CD4-positive, alpha-beta T cell treated with Interferon alpha-2 for 1 hour (primary cell): ENCODE measurements around the gene FGF14.

Source experiments
- DNase-seq, 2 donors: peaks; one replicate each; pipeline ENCODE4 v3.0.0-alpha.2; 2020 to 2022

Gene FGF14

DNA sequence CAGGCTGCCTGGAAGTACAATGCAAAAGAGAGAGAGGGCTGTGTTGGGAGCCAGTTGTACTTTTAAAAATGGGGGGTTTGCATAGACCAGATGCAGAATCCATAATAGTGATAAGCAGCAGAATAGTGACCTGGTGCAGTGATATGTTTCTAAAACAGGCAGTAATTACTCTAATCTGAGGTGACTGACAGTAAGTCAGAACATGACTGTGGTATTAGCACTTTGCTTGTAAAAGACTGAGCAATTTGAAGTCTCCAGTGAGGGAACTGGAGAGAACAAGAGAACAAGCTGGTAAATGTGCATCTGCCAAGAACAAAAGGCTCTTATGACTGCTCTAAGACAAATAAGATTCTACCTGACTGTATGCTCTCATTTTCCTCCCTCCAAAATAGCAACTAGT lies 565.9 kb downstream of the FGF14 start:
- DNase-seq, result no peak

- DNase-seq, result no peak
Measured at GRCh38 chr13:101833671-101834070, 568.2 kb downstream of the FGF14 start.

- no peak for DNase-seq
Measured at GRCh38 chr13:101830035-101830434, 571.8 kb downstream of the FGF14 start.

DNA sequence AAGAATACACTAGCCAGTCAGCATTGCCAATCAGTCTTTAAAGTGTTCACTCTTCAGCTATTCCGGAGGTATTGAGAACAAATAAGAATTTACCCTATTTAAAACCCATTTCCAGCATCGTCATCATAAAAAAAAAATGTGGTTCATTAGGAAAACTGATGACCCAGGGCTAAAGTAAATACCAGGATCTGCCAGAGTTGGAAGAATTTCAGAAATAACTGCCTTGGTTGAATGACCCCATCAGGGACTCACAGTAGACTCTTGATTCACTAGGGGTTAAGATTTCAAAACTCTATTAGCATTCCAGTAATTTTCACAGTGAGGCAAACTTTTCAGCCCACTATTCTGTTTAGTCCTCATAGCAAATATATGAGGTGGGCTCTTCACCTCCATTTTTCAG lies 572.4 kb downstream of the FGF14 start:
- DNase-seq, result no peak

GRCh38 chr13:101828119-101828518 lies 573.7 kb downstream of the FGF14 start:
- DNase-seq, result no peak

- no peak for DNase-seq
Measured at GRCh38 chr13:101817898-101818297, 584.0 kb downstream of the FGF14 start.

DNA sequence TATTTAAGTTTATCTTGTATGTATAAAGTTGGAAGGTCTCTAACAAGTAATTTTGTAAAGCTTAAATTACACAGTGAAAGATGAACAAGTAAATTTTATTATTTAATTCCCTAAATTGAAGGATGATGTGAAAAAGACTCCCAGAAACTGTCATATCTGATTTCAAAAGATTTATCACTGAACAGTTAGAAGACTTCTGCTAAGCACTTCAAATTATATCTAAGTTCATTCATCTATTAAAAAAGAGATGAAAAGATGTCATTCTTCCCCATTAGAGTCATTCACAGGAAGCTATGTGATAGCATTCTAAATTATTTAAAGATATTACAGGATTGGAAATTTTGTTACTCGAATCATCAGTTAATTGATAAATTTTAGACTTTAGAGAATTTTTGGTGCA lies 590.0 kb downstream of the FGF14 start:
- DNase-seq, result no peak

- no peak for DNase-seq
Measured at GRCh38 chr13:101811284-101811839, 590.5 kb downstream of the FGF14 start.

GRCh38 chr13:101799196-101799595 lies 602.7 kb downstream of the FGF14 start:
- DNase-seq, result no peak

GRCh38 chr13:101798437-101798836 lies 603.4 kb downstream of the FGF14 start:
- DNase-seq, result no peak

DNA sequence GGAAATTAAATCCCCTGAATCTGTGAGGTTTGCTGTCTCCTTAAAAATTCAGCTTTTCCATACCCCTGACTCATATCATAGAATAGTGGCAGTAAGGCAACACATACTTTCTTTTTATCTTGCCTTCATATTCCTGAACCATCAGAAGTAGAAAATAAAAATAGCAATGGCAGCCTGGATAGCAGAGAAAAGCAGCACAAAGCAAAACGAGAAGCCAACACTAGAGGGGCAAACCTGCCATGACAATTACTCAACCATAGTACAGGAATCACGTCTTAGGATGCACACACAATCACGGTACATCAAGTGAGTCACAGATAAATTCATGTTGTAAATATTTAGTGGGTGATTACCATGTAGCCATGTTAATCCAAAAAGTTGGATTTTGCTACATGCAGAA lies 606.4 kb downstream of the FGF14 start:
- DNase-seq, result no peak

DNA sequence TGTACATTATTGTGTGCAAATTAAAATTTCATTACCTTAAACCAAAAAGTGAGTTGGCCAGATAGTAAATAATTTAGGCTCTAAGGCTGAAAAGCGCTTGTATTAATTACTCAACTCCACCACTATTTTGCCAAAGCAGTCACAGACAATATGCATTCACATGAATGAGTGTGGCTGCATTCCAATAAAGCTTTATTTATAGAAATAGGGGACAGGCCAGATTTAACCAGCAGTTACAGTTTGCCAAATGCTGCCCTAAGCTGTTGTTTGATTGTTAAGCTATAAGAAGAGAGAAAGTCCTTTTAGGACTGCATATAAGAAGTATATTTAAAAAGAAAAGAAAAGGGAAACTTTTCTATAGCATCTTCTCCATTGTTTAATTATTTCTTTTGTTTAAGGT lies 606.8 kb downstream of the FGF14 start:
- no peak for DNase-seq

GRCh38 chr13:101792189-101792588 lies 609.7 kb downstream of the FGF14 start:
- no peak for DNase-seq

DNA sequence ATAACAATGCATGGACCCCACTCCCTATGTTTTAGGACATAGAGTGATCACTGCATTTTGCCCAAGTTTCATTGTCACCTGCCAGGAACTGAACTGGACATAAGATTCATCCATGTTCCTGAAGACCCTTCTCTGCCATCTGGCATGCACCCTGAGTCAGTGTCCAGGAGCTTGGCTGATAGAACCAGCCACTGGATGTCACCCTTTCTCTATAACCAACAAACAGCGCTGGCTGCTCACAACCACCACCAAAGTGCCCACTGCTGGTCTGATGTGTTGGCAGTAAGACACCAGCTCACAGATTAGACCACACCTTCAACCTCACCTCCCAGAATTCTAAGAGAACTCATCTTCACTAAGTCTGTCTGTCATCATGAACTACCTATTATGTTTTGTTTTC lies 616.0 kb downstream of the FGF14 start:
- no peak for DNase-seq

DNA sequence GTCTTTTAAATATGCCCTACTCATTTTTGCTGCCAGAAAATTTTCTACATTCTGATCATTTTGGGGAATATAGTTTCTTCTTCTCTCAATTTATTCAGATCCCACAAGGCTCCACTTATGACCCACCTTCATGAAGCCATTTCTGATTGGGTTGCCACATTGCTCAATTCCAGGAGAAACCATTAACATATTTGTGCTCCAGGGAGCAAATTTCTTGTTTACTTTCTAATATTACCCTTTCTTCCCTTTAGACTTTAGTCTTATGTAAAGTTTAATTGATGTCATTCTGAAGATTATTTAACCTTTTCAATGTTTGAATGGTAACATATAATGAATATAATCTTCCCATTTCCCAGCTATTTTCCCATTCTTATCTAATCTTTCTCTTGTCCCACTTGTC lies 617.5 kb downstream of the FGF14 start:
- DNase-seq, result no peak

- no peak for DNase-seq
Measured at GRCh38 chr13:101783554-101783953, 618.3 kb downstream of the FGF14 start.

- DNase-seq, result no peak
Measured at GRCh38 chr13:101780211-101780610, 621.6 kb downstream of the FGF14 start.

DNA sequence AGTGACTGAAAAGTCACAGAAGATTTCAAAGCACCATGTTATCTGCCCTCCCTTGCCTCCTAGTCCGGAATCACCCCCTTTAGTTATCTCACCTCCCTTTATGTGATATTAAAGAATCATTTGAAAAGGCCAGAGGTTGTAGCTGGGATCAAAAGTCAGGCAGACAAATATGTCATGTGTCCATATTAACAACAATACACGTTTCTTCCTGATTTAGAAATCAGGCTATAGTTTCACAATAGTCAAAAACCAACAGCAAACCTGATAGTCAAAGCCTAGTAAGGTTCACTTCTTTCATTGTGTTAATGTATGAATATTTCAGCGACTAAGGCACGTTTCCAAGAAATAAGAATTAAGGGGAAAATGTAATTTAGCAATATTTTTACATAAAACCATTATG lies 622.7 kb downstream of the FGF14 start:
- DNase-seq, result no peak

DNA sequence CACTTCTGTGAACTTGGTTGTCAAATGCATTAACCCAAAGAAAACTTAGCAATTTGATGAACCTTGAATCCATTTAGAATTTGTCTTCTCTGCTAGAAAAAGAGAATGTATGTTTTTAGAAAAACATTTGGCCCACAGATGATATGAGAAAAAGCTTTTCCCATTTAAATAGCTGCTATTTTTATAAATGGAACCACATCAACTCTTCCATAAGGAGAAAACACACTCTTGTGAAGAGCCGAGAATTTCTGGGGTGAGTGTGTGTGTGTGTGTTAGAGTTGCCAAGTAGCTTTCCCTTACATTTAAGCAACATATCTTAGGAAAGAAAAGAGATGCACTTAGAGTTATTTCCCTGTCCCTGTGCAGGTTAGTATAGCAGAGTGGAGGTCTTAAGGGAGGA lies 626.6 kb downstream of the FGF14 start:
- DNase-seq, result no peak

DNA sequence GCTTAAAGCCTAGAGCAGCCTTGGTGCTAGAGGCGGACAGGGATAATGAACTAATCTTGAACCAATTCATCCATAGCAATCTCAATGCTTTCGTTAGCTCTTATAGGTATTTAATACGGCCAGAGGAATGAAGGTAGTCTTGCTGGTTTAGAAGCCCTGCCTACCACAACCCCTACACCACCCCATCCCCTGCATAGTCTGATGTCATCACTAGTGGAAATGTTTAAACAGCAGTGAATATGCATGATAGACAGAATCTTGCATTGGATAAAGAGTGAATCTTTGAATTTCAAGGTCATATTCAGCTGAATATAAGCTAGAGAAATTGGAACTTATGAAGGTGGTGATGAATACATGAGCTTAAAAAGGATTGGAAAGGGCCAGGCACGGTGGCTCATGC lies 627.5 kb downstream of the FGF14 start:
- DNase-seq, result no peak

DNA sequence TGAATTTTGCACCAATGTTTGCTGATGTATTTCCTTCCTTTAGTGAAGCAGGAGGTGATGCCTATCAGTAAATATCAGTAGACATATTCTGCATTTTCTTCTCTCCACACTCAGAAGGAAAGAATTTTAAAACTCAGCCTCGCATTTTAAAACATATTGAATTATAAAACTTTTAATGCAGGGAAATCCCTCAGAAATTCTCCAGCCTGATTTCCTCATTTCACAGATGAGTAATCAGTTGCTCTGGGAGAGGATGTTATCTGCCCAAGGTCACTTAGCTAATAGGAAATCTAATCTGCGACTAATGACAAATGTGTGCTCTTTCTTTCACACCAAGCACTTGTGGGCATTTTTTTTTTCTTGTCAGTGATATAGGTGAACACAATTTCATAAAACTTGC lies 628.8 kb downstream of the FGF14 start:
- no peak for DNase-seq

DNA sequence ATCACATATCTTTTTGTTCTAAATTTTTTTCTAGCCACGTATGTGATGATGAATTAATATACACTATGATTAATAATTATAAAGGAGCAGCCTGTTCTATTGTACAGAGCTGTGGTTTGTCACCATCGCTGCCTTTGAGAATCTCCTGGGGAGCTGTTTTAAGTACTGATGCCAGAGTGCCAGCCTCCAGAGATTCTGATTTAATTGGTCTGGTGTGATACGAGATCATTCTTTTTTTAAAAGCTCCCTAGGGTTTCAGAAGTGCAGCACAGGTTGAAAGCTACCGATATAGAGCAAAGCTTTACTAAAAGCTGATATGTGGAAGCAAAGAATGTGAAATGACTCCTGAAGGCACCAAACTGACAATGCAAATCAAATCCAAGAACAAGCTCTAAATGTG lies 634.7 kb downstream of the FGF14 start:
- DNase-seq, result no peak

DNA sequence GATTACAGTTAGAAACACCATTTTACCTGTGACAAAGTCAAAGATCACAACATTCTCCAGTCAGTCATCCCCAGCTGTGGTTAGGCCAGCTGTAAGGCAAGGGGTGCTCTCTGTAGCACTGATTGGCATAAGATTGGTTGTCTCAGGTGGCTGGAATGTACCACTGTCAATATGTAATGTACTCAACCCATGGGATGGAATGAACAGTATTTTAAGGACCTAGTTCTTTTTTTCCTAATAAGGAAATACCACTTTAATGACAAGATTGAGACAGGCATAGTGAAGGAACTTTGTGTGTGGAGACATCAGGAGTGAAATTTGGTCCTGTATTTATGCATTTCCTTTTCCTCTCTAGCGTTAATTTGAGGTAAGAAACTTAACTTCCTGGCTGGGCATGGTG lies 638.7 kb downstream of the FGF14 start:
- no peak for DNase-seq

DNA sequence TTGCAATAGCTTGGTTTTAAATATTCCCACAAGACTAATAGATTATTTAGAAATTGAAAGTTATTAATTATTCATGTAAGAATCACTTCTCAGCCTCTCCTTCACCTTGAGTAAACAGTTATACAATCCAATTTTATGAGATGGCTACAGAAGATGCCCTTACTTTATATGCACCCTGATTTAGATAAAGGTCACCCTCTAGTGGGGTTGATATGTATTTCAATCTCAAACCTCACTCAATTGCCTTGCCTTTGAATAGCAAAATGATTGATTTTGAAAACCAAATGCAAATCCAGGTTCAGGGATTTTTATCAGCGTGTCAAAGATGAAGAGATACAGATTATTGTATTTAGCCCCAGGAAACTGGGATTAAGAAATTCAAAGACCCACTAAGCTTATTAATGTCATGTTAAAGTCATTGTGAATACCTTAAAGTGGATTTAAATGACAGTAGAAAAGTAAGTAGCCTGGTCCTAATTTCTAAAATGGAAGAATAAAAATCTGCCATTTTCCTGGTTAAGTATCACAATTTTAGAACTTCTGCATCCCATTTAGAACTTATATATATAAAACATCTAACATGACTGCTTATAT lies 644.3 kb downstream of the FGF14 start:
- peak in 1 of 2 donors; percentile 55 for DNase-seq

DNA sequence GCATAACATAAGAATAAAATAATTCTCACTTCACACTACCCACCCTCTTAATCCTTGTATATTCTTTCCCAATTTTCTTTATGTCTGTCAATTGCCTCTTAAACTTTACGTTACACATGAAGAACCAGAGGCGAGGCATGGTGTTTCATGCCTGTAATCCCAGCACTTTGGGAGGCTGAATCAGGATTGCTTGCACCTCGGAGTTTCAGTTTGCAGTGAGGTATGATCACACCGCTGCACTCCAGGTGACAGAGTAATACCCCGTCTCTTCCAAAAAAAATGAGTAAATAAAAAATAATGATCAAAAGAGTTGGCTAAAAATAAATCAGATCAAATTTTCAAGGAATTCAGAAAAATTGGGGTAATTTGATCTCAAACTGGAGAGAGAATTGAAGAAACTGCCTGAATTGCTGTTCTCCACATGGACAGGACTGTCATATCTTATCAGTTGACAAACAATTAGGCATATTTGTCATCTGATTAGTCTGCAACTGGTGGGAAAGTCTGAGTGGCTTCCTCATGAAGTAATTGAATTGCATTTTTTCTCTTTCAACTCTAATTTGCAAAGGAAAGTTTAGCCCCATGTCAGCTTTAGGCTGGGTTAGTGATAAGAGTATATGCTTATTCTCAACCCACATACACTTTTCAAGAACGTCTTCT lies 646.5 kb downstream of the FGF14 start:
- no peak for DNase-seq
